CD4-positive, alpha-beta T cell treated with Interleukin-10 for 1 hour (primary cell): ENCODE data around the gene CDH4.

Experiments
- DNase-seq: peaks from one replicate; pipeline ENCODE4 v3.0.0-alpha.2; 2020

CDH4 gene

GRCh38 chr20:61786230-61786629 lies 534.2 kb downstream of the CDH4 start:
- no peak for DNase-seq

GRCh38 chr20:61788343-61788742 lies 536.3 kb downstream of the CDH4 start:
- DNase-seq = no peak

- DNase-seq = no peak
These were observed 537.3 kb downstream of the CDH4 start for GRCh38 chr20:61789329-61789728.

GRCh38 chr20:61790116-61790827 lies 538.2 kb downstream of the CDH4 start:
- DNase-seq = no peak

- no peak for DNase-seq
These were observed 539.9 kb downstream of the CDH4 start for GRCh38 chr20:61791995-61792394.

- DNase-seq = no peak
These were observed 543.9 kb downstream of the CDH4 start for GRCh38 chr20:61795669-61796630.

GRCh38 chr20:61796738-61797137 lies 544.7 kb downstream of the CDH4 start:
- no peak for DNase-seq

GRCh38 chr20:61797200-61797599 lies 545.1 kb downstream of the CDH4 start:
- no peak for DNase-seq

GRCh38 chr20:61797971-61798411 lies 545.9 kb downstream of the CDH4 start:
- DNase-seq = no peak

- DNase-seq = no peak
These were observed 546.6 kb downstream of the CDH4 start for GRCh38 chr20:61798632-61799031.

GRCh38 chr20:61799394-61799923 lies 547.4 kb downstream of the CDH4 start:
- DNase-seq = no peak

- DNase-seq = no peak
These were observed 547.9 kb downstream of the CDH4 start for GRCh38 chr20:61799928-61800327.

GRCh38 chr20:61800359-61801064 lies 548.5 kb downstream of the CDH4 start:
- no peak for DNase-seq

GRCh38 chr20:61801065-61801360 lies 549.0 kb downstream of the CDH4 start:
- no peak for DNase-seq

- DNase-seq = no peak
These were observed 549.4 kb downstream of the CDH4 start for GRCh38 chr20:61801428-61801827.

- DNase-seq = no peak
These were observed 549.9 kb downstream of the CDH4 start for GRCh38 chr20:61801857-61802442.

GRCh38 chr20:61802721-61803311 lies 550.8 kb downstream of the CDH4 start:
- DNase-seq = no peak

- no peak for DNase-seq
These were observed 551.4 kb downstream of the CDH4 start for GRCh38 chr20:61803416-61803914.

- DNase-seq = no peak
These were observed 552.1 kb downstream of the CDH4 start for GRCh38 chr20:61803915-61804751.

GRCh38 chr20:61804752-61805295 lies 552.8 kb downstream of the CDH4 start:
- DNase-seq = no peak

GRCh38 chr20:61805365-61805764 lies 553.3 kb downstream of the CDH4 start:
- no peak for DNase-seq
